Measurements from ENCODE around the gene GPR39.
"Not testable (repeated sequence)": the region's sequence is repeated elsewhere in the genome, so short reads cannot be mapped to it uniquely, and the experiment has no call there.

The GPR39 gene

GRCh38 chr2:132517386-132517785, 100.8 kb downstream of the GPR39 start:
- no peak for DNase-seq

- no peak for DNase-seq
Observed at GRCh38 chr2:132518302-132518701, 101.7 kb downstream of the GPR39 start.

GRCh38 chr2:132519566-132519965, 103.0 kb downstream of the GPR39 start:
- DNase-seq, result no peak

- no peak for DNase-seq
Observed at GRCh38 chr2:132521341-132521740, 104.7 kb downstream of the GPR39 start.

DNA sequence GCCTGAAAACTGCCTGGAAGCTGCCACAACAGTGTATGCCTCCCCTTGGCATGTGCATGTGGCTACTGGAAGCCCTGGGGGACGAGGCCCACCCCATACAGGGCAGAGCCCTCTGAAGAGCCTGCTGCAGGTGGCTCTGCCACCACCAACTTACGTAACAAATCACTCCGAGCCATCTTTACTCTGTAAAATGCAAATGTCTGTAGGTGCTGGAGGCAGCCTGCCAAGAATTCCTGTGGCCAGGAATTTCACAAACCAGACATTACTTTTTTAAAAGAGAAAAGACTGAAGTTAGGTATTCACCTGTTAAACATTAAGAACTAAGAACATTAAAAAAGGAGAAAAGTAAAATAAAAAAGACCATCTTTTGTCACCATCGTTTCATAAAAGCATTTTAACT, 106.3 kb downstream of the GPR39 start:
- peak; percentile 34 for DNase-seq

DNA sequence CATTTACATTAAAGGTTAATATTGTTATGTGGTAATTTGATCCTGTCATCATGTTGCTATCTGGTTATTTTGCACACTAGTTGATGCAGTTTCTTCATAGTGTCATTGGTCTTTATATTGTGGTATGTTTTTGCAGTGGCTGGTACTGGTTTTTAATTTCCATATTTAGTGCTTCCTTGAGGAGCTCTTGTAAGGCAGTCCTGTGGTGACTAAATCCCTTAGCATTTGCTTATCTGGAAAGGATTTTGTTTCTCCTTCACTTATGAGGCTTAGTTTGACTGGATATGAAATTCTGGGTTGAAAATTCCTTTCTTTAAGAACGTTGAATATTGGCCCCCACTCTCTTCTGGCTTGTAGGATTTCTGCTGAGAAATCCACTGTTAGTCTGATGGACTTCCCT, 120.5 kb downstream of the GPR39 start:
- not testable (repeated sequence) for DNase-seq

- peak; percentile 46 for DNase-seq
Observed at GRCh38 chr2:132538331-132538855, 121.8 kb downstream of the GPR39 start.

GRCh38 chr2:132540166-132540565, 123.6 kb downstream of the GPR39 start:
- DNase-seq, result no peak

DNA sequence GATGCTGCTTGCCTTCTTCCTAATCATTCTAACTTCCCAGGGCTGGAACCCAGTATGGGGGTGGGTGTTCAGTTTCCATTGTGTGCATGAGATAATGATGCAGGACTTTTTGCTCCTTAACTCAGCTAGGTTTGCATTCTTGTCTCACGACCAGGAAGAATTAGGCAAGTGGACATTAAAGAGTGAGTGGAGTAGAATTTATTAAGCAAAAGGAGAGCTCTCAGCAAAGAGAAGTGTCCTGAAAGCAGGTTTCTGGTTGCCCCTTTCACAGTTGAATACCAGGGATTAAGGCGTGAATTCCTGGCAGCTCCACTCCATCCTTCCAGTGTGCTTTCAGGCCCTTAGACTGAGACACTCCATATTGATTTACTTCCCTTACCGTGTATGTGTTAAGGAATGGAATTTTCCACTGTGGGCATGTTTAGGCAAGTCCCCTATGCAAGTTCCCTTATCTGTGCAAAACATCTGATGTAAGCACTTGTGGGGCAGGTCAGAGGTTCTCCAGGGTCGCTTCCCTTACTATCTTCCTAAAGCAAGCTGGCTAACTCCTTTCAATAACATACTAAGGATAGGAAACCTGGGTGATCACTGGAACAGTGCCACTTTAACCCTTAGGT, 126.5 kb downstream of the GPR39 start:
- DNase-seq, result peak; percentile 24

GRCh38 chr2:132544006-132544630, 127.5 kb downstream of the GPR39 start:
- DNase-seq, result no peak

- DNase-seq, result peak; percentile 77
Observed at GRCh38 chr2:132547090-132547687, 130.6 kb downstream of the GPR39 start.

- peak; percentile 62 for DNase-seq
Observed at GRCh38 chr2:132549935-132550670, 133.5 kb downstream of the GPR39 start.

GRCh38 chr2:132550946-132551345, 134.3 kb downstream of the GPR39 start:
- no peak for DNase-seq

- no peak for DNase-seq
Observed at GRCh38 chr2:132557694-132558093, 141.1 kb downstream of the GPR39 start.

DNA sequence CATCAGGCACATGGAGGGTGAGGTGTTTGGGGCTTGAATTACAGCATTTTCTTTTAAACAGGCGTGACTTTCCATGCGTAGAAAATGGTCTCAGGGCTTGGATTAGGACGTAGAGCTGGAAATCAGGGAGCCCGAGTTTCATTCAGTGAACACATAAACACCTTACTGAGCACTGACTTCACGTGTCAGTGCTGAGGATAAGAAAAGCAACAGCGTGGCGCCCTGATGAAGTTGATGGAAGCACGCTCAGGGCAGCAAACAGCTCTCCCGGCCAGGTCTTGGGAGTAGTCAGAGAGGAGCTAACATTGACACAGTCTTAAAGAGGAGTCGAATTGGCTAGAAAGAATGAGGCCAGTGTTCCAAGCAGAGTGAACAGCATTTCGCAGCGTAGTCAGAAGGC, 142.7 kb downstream of the GPR39 start:
- DNase-seq, result no peak

GRCh38 chr2:132559921-132560320, 143.3 kb downstream of the GPR39 start:
- no peak for DNase-seq

DNA sequence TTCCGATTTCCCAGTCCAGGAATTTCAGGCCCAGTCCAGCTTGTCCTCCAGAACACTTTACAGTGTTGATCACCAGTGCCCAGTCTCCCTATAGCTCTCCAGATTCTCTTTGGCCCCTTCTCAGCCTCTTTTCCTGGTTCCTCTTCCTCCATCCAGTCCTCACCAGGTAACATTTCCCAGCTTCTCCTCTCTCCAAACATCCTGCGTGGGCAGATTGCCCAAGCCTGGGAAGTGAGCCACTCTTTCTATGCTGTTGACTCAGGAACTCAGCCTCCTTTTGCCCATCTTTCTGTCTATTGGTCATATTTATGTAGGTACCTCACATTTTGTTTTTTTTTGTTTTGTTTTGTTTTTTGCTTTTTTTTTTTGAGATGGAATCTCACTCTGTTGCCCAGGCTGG, 144.0 kb downstream of the GPR39 start:
- DNase-seq, result no peak

- DNase-seq, result no peak
Observed at GRCh38 chr2:132562245-132562644, 145.6 kb downstream of the GPR39 start.

- no peak for DNase-seq
Observed at GRCh38 chr2:132564065-132564464, 147.5 kb downstream of the GPR39 start.

- no peak for DNase-seq
Observed at GRCh38 chr2:132566379-132566778, 149.8 kb downstream of the GPR39 start.

GRCh38 chr2:132567682-132568081, 151.1 kb downstream of the GPR39 start:
- no peak for DNase-seq

DNA sequence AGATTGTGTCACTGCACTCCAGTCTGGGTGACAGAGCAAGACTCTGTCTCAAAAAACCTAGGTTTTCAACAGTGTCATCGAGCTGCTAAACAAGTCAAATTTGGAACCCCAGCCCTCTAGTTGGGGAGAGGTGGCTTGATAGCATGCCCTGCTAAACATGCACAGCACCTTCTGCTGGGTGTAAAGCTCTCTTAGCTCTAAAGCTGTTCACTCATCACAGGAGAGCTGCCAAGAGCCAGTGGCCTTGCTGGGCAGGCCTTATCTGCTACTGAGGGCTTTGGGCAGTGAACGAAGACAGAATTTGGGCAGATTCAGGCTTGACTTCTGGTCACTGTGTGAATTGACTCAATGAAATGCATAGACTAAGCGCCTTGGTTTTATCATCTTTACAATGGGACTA, 152.1 kb downstream of the GPR39 start:
- no peak for DNase-seq

GRCh38 chr2:132573444-132574007, 156.9 kb downstream of the GPR39 start:
- DNase-seq, result no peak

All from NCI-H510A treated with DMSO at 0.1 percent for 48 hours (cell line).